Measurements from ENCODE around the gene PIGN.
A peak's percentile ranks its signal among the peaks of the same experiment; 100 is the strongest.
"Not testable (repeated sequence)": the region's sequence is repeated elsewhere in the genome, so short reads cannot be mapped to it uniquely, and the experiment has no call there.

The PIGN gene

DNA sequence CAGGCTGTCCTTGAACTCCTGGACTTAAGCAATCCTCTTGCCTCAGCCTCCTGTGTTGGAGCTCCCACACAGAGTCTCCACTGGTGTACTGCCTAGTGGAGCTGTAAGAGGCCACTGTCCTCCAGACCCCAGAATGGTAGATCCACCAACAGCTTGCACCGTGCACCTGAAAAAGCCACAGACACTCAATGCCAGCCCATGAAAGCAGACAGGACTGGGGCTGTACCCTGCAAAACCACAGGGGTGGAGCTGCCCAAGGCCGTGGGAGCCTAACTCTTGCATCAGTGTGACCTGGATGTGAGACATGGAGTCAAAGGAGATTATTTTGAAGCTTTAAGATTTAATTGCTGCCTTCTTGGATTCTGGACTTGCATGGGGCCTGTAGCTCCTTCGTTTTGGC, 152.6 kb downstream of the PIGN start:
- not testable (repeated sequence) for H3K27ac ChIP-seq (ENCODE audit: low read depth, low read length, severe bottlenecking); H3K9me3 ChIP-seq (ENCODE audit: control insufficient read depth, low read length); H3K36me3 ChIP-seq (ENCODE audit: control insufficient read depth, insufficient read depth, low read length); H3K4me3 ChIP-seq (ENCODE audit: extremely low read depth, insufficient read depth, low read length, poor library complexity, severe bottlenecking)
- WGBS, 2 experiments (ENCODE audit: insufficient coverage in 2 of 2), result 88 to 90% methylated on average over 1 to 2 of the region's 3 CpGs
- peaks cover 23% of the 10 kb centered on the region for H3K4me1 ChIP-seq (ENCODE audit: control insufficient read depth, insufficient read depth, low read length, poor library complexity, severe bottlenecking)

DNA sequence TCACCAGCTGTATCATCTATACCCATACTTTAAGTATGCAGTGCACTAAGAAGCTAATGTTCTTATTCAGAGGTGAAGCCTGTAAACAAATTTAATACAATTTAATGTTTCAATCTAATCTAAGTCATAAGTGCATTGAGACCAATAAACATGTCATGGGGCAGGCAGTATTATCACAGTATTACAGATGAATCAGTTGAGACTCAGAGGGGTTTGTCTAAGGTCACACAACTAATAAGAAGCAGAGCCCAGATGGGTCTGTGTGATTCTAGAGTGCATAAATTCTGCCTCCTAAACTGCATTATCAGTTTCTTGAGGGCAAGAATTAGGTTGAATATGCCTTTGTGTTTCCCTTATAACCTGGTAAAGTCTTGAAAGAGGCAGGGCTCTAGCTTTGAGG, 153.1 kb downstream of the PIGN start:
- Histone ChIP-seq H3K4me1 (ENCODE audit: control insufficient read depth, insufficient read depth, low read length, poor library complexity, severe bottlenecking) (peaks cover 26% of the 10 kb centered on the region), H3K36me3 (ENCODE audit: control insufficient read depth, insufficient read depth, low read length) (no peaks in the 10 kb centered on the region), H3K27ac (ENCODE audit: low read depth, low read length, severe bottlenecking) (no peak overlapping the region), H3K9me3 (ENCODE audit: control insufficient read depth, low read length) (no peaks in the 10 kb centered on the region), H3K4me3 (ENCODE audit: extremely low read depth, insufficient read depth, low read length, poor library complexity, severe bottlenecking) (no peak overlapping the region)

DNA sequence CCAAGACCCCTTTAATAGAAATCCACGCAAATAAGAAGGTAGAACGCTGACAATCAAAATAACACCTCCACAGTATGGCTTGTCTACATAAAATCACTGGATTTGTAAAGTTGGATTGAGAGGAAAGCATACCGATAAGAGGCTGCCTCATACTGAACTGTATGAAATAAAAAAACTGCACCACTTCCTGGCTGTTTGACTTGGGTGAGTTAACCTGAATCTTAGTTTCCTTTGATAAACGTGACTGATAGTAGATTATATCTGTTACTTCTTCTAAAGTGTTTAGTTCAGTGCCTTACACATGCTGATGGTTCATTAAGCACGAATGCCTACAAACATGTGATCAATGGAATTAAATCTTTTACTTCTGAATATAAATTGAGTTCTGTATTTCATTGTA, 153.6 kb downstream of the PIGN start:
- H3K27ac ChIP-seq (ENCODE audit: low read depth, low read length, severe bottlenecking), result no peak overlapping the region
- H3K9me3 ChIP-seq (ENCODE audit: control insufficient read depth, low read length), result no peaks in the 10 kb centered on the region
- H3K4me3 ChIP-seq (ENCODE audit: extremely low read depth, insufficient read depth, low read length, poor library complexity, severe bottlenecking), result no peak overlapping the region
- no peaks in the 10 kb centered on the region for H3K36me3 ChIP-seq (ENCODE audit: control insufficient read depth, insufficient read depth, low read length)
- H3K4me1 ChIP-seq (ENCODE audit: control insufficient read depth, insufficient read depth, low read length, poor library complexity, severe bottlenecking), result peaks cover 21% of the 10 kb centered on the region
- 80 to 88% methylated on average over 1 of the region's 5 CpGs for WGBS, 2 experiments (ENCODE audit: insufficient coverage in 2 of 2)

DNA sequence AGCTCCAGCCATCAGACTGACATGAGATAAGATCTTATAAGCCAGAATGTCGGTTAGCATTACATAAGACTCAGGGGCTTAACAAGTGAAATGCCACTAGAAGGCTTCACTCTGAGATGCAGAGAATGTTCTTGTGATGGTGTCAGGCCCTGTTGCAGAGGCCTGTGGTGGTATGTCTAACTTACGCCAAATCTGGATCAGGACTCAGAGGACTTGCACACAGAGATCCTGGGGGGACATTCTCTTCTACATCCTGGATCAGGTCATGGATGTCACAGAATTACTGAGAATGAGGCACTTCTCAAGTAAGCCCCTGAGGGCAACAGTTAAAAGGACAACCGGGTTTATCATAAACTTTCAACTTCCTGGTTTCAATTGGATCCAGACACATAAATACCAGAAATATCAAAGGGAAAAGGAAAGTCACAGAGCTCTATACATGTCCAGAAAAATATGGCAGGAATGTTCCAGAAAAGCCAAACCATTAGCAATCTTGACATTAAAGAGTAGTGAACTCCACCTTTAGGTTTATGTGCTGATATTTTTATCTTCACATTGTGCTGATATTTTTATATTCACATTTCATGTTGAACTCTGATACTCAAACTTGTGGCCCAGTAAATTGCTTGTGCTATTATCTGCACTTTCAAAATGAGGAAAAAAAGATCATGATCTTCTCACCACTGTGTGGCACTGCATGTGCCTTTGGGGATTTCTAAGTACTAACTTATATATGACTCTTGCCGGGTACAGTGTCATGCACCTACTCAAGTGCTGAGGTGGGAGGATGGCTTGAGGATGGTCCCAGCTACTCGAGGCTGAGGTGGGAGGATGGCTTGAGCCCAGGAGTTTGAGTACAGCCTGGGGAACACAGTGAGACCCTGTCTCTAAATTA, 156.5 kb downstream of the PIGN start:
- 91 to 92% methylated on average over 3 to 4 of the region's 5 CpGs for WGBS, 2 experiments (ENCODE audit: insufficient coverage in 2 of 2)
- Histone ChIP-seq H3K4me1 (ENCODE audit: control insufficient read depth, insufficient read depth, low read length, poor library complexity, severe bottlenecking) (peaks cover 26% of the 10 kb centered on the region), H3K27ac (ENCODE audit: low read depth, low read length, severe bottlenecking) (peak overlapping the region; percentile 54), H3K9me3 (ENCODE audit: control insufficient read depth, low read length) (no peaks in the 10 kb centered on the region), H3K36me3 (ENCODE audit: control insufficient read depth, insufficient read depth, low read length) (no peaks in the 10 kb centered on the region), H3K4me3 (ENCODE audit: extremely low read depth, insufficient read depth, low read length, poor library complexity, severe bottlenecking) (no peak overlapping the region)

DNA sequence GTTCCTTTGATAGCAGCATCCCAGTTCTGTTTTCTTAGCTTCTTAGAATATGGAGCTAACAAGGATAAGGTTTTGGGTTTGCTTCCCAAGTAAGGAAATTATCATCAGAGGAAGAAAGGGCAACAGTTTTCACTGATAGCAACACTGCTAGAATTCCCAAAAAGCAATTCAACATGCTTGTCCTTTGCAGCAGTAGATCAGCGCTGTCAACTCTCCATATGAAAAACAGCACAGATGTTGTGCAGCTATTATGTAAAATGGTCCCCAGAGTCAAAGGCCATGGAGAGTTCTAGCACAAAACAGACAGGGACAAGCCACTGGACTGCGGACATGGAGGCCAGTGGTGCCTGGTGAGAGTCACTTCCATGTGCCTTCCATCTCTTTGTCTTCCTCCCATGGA, 158.1 kb downstream of the PIGN start:
- WGBS, 2 experiments (ENCODE audit: insufficient coverage in 2 of 2), result 89 to 96% methylated on average over 1 to 2 of the region's 2 CpGs

DNA sequence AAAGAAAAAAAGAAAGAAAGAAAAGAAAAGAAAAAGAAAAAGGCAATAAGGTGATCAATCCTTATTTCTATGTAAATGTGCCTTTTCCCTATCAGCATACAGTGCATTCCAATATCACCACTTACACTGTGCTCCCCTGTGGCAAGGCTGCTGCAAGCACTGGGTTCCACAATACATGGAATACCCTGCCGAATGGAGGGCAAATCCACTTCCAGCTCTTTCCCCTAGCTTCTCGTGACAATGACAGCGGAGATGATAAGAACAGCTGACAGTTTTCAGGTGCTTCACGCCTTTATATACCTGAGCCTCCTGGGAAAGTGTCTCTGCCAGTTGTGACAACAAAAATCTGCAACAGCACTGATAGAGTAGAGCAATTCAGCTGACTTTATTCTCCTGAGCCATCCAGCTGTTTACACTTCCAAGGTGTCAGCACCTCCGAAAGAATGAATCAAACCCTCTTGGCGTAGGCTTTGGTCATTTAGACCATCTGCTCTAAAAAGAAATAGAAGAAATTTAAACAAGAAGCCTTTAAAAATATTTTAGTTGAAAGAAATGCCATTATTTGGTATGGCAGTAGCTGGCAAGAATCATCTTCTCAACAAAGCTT, 158.8 kb downstream of the PIGN start:
- 91 to 100% methylated on average over 2 to 6 of the region's 6 CpGs for WGBS, 2 experiments (ENCODE audit: insufficient coverage in 2 of 2)
- Histone ChIP-seq H3K36me3 (ENCODE audit: control insufficient read depth, insufficient read depth, low read length) (no peaks in the 10 kb centered on the region), H3K9me3 (ENCODE audit: control insufficient read depth, low read length) (peaks cover 3% of the 10 kb centered on the region), H3K4me1 (ENCODE audit: control insufficient read depth, insufficient read depth, low read length, poor library complexity, severe bottlenecking) (peaks cover 26% of the 10 kb centered on the region), H3K27ac (ENCODE audit: low read depth, low read length, severe bottlenecking) (no peak overlapping the region), H3K4me3 (ENCODE audit: extremely low read depth, insufficient read depth, low read length, poor library complexity, severe bottlenecking) (no peak overlapping the region)

More for the DNA sequence above, 158.1 kb downstream of the PIGN start:
- Histone ChIP-seq H3K36me3 (ENCODE audit: control insufficient read depth, insufficient read depth, low read length) (no peaks in the 10 kb centered on the region), H3K4me1 (ENCODE audit: control insufficient read depth, insufficient read depth, low read length, poor library complexity, severe bottlenecking) (peaks cover 26% of the 10 kb centered on the region), H3K4me3 (ENCODE audit: extremely low read depth, insufficient read depth, low read length, poor library complexity, severe bottlenecking) (no peak overlapping the region), H3K9me3 (ENCODE audit: control insufficient read depth, low read length) (peaks cover 3% of the 10 kb centered on the region), H3K27ac (ENCODE audit: low read depth, low read length, severe bottlenecking) (no peak overlapping the region)

DNA sequence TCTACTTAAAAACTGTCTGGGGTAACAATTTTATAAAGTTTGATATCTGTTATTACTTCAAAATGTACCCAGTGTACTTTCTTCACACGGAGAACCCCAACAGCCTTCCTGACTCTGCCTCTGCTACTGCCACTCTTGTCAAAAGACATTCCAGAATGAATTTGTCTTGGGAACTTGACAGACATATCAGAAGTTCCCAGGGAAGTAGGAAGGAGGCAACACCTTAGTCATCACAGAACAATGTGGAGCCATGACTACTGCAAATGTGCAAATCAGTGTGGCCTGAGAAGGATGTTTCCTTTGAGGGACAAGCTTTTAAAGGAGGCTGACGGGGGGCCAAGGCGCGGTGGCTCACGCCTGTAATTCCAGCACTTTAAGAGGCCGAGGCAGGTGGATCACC, 160.3 kb downstream of the PIGN start:
- Histone ChIP-seq H3K4me3 (ENCODE audit: extremely low read depth, insufficient read depth, low read length, poor library complexity, severe bottlenecking) (no peak overlapping the region), H3K4me1 (ENCODE audit: control insufficient read depth, insufficient read depth, low read length, poor library complexity, severe bottlenecking) (peaks cover 26% of the 10 kb centered on the region), H3K27ac (ENCODE audit: low read depth, low read length, severe bottlenecking) (peak overlapping the region; percentile 85), H3K36me3 (ENCODE audit: control insufficient read depth, insufficient read depth, low read length) (no peaks in the 10 kb centered on the region), H3K9me3 (ENCODE audit: control insufficient read depth, low read length) (peaks cover 3% of the 10 kb centered on the region)
- WGBS, 2 experiments (ENCODE audit: insufficient coverage in 2 of 2), result 71 to 91% methylated on average over 4 to 5 of the region's 6 CpGs

DNA sequence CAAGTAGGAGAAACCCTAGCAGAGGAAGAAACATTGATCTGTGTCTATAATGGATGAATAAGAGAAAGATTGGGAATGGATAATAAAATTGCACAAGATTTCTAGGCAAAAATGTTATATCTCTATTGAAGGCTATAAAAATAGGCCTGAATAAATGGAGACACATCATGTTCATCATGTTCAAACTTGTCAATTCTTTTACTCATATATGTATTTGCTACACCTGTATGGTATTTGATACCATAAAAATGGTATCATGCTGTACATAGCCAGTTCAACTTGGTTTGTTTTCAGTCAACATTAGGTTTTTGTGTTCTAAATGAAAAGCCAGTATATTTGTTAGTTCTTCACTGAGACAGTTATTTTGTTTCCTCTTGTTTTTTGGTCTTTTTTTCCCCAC, 161.9 kb downstream of the PIGN start:
- Histone ChIP-seq H3K4me3 (ENCODE audit: extremely low read depth, insufficient read depth, low read length, poor library complexity, severe bottlenecking) (no peak overlapping the region), H3K4me1 (ENCODE audit: control insufficient read depth, insufficient read depth, low read length, poor library complexity, severe bottlenecking) (peaks cover 20% of the 10 kb centered on the region), H3K36me3 (ENCODE audit: control insufficient read depth, insufficient read depth, low read length) (no peaks in the 10 kb centered on the region), H3K27ac (ENCODE audit: low read depth, low read length, severe bottlenecking) (no peak overlapping the region), H3K9me3 (ENCODE audit: control insufficient read depth, low read length) (peaks cover 3% of the 10 kb centered on the region)

DNA sequence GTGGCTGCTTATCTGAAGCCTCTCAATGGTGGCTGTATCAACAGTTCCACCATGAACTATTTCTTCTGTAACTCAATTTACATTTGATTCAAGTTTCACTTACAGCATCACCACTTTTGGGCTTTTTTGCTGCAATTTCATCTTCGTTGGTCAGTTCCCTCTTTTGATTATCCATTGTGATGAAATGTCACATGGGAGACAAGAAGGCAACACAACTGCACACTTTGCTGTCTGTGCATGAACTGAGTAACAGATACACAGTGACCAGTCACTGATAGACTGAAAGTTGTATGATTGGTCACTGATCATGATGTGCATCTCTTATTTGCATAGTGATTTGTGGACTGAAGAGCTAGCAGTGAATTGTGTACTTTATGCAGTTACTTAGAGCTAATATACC, 163.3 kb downstream of the PIGN start:
- 62 to 80% methylated on average over 1 of the region's 1 CpG for WGBS, 2 experiments (ENCODE audit: insufficient coverage in 2 of 2)
- H3K9me3 ChIP-seq (ENCODE audit: control insufficient read depth, low read length), result peaks cover 3% of the 10 kb centered on the region
- no peak overlapping the region for H3K27ac ChIP-seq (ENCODE audit: low read depth, low read length, severe bottlenecking)
- H3K4me1 ChIP-seq (ENCODE audit: control insufficient read depth, insufficient read depth, low read length, poor library complexity, severe bottlenecking), result peaks cover 8% of the 10 kb centered on the region
- H3K4me3 ChIP-seq (ENCODE audit: extremely low read depth, insufficient read depth, low read length, poor library complexity, severe bottlenecking), result no peak overlapping the region
- H3K36me3 ChIP-seq (ENCODE audit: control insufficient read depth, insufficient read depth, low read length), result no peaks in the 10 kb centered on the region

DNA sequence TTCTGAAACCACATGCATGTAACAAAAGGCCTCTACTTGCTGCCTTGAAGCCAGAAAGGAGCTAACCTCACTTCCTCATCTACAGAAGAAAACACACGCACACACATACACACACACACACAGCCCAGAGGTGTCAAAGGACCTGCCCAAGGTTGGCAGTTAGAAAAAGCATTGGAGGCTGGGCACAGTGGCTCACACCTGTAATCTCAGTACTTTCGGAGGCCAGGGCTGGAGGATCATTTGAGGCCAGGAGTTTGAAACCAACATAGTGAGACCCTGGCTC, 168.2 kb downstream of the PIGN start:
- WGBS, 2 experiments (ENCODE audit: insufficient coverage in 2 of 2), result 88 to 100% methylated on average over 1 of the region's 2 CpGs
- H3K27ac ChIP-seq (ENCODE audit: low read depth, low read length, severe bottlenecking), result no peak overlapping the region
- H3K4me1 ChIP-seq (ENCODE audit: control insufficient read depth, insufficient read depth, low read length, poor library complexity, severe bottlenecking), result no peaks in the 10 kb centered on the region
- H3K4me3 ChIP-seq (ENCODE audit: extremely low read depth, insufficient read depth, low read length, poor library complexity, severe bottlenecking), result no peak overlapping the region
- H3K9me3 ChIP-seq (ENCODE audit: control insufficient read depth, low read length), result no peaks in the 10 kb centered on the region
- H3K36me3 ChIP-seq (ENCODE audit: control insufficient read depth, insufficient read depth, low read length), result no peaks in the 10 kb centered on the region

DNA sequence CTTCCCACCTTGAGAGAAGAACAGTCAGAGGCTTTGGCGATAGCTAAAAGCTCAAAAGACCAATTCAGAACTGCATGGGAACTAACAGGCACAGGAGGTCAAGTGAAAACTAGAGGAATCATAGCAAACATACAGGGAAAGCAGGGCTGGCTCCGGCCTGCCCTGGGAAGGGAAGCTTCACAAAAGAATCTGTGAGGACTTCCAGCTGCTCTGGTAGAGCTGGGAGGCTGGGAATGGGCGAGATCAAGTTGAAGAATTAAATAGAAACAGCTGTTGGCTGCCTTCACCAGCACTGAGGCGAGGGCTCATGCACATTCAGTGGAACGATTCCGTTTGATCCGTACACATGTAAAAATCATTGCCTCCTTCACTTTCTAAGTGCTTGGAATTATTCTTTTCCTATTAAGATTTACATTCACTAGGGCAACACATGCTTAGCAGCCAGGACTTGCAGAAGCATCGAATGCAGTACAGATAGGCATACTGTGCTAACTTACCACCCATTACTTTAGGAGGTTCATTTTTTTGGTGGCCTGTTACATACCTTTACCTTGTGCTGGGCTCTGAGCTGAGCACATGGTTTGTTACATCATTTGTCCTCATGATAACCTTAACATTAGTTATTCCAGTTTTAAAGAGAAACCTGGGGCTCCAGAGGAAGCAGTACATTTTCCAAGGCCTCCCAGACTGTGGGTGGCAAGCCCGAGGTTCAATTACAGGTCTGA, 168.7 kb downstream of the PIGN start:
- 92 to 94% methylated on average over 8 to 9 of the region's 9 CpGs for WGBS, 2 experiments (ENCODE audit: insufficient coverage in 2 of 2)
- Histone ChIP-seq H3K4me3 (ENCODE audit: extremely low read depth, insufficient read depth, low read length, poor library complexity, severe bottlenecking) (no peak overlapping the region), H3K9me3 (ENCODE audit: control insufficient read depth, low read length) (no peaks in the 10 kb centered on the region), H3K27ac (ENCODE audit: low read depth, low read length, severe bottlenecking) (peak overlapping the region; percentile 74), H3K36me3 (ENCODE audit: control insufficient read depth, insufficient read depth, low read length) (no peaks in the 10 kb centered on the region), H3K4me1 (ENCODE audit: control insufficient read depth, insufficient read depth, low read length, poor library complexity, severe bottlenecking) (no peaks in the 10 kb centered on the region)
